Brain microvascular endothelial cell (primary cell): ENCODE measurements around the gene CUX1.
A peak's percentile ranks its signal among the peaks of the same experiment; 100 is the strongest.

ENCODE experiments used
- DNase-seq: peaks from one replicate; pipeline ENCODE4 v3.0.0-alpha.2; 2020
- H3K27ac ChIP-seq: fragments of 250-450 bp; sonication (Bioruptor Pico); 2 replicates; pipeline ENCODE4 v1.5.1; 2020; ENCODE audit warnings: mild to moderate bottlenecking, moderate library complexity
- H3K27me3 ChIP-seq: fragments of 250-450 bp; sonication (Bioruptor Pico); replicated peaks from 2 replicates; pipeline ENCODE4 v1.5.1; 2020; ENCODE audit warnings: mild to moderate bottlenecking
- H3K36me3 ChIP-seq: fragments of 250-450 bp; sonication (Bioruptor Pico); replicated peaks from 2 replicates; pipeline ENCODE4 v1.5.1; 2020; ENCODE audit warnings: mild to moderate bottlenecking
- H3K4me3 ChIP-seq: 2 replicates; pipeline ENCODE4 v1.5.1; 2011; ENCODE audit warnings: low read depth, mild to moderate bottlenecking, control low read depth, low read length, moderate library complexity
- in situ Hi-C: cut with HindIII; loops from 2 replicates; pipeline ENCODE4 v1.10.0; 2017; ENCODE audit warnings: low sequenced_read_pairs, low pct_ligation_motif_present
- TF ChIP-seq, protein P1 (sequence below): IDR thresholded peaks from 2 replicates; pipeline ENCODE4 v1.5.1; 2011; ENCODE audit warnings: low read depth, mild to moderate bottlenecking, moderate library complexity, low read length, control low read depth, inconsistent platforms; ENCODE audit errors: missing control alignments

Gene CUX1

DNA sequence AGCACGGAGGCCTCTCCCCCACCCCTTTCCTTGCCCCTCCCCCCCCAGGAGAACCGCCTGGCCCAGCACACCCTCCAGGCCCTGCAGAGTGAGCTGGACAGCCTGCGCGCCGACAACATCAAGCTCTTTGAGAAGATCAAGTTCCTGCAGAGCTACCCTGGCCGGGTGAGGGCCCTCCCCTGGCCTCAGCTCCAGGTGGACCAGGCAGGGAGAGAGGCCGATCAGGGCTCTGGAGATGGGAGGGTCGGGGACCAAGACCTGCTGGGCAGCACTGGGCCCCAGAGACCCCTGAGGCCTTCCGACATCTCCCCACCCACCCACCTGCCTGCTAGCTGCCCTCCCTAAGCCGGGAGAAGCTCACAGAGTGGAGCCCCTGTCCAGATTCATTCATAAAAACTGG is 460.5 kb downstream of the CUX1 start:
- Histone ChIP-seq H3K4me3 (no peak overlapping the region), H3K36me3 (no peaks in the 10 kb centered on the region), H3K27me3 (no peaks in the 10 kb centered on the region), H3K27ac (no peak overlapping the region)
- DNase-seq, result no peak
- TF ChIP-seq, protein P1, sequence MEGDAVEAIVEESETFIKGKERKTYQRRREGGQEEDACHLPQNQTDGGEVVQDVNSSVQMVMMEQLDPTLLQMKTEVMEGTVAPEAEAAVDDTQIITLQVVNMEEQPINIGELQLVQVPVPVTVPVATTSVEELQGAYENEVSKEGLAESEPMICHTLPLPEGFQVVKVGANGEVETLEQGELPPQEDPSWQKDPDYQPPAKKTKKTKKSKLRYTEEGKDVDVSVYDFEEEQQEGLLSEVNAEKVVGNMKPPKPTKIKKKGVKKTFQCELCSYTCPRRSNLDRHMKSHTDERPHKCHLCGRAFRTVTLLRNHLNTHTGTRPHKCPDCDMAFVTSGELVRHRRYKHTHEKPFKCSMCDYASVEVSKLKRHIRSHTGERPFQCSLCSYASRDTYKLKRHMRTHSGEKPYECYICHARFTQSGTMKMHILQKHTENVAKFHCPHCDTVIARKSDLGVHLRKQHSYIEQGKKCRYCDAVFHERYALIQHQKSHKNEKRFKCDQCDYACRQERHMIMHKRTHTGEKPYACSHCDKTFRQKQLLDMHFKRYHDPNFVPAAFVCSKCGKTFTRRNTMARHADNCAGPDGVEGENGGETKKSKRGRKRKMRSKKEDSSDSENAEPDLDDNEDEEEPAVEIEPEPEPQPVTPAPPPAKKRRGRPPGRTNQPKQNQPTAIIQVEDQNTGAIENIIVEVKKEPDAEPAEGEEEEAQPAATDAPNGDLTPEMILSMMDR, result no peak
- in situ Hi-C loops, result no loop called here

DNA sequence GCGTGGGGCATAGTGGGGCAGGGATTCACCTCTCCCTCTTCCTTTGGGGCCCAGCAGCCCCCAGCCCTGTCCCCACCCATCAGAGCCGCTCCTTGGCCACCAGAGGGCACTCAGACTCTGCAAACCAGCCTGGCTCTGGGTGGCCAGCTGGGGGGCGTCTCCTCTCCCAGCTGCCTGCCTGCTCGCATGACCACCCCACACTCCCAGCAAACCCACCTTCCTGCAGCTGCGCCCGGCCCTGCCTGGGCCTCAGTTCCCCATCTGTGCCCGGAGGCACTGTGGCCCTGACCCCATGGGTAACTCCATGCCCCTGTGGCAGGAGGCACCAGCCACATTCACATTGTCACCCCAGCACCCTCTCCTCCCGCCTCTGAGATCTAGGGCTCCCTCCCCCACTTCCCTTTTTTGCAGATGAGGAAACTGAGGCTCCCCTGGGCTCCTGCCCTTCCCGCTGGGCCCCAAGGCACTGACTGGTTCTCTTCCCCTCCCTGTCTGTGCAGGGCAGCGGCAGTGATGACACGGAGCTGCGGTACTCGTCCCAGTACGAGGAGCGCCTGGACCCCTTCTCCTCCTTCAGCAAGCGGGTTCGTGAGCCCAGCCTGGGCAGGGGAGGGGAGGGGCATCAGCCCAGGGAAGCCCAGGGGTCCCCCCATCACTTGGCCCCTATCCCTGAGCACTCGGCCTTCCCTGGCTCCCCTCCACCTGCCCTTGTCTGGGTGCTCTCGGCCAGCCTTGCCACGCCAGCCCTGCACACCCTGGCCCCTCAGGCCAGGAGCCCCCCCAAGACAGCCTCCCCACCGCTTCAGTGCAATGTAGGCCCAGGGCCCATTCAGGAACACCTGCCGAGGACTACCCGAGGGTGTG is 462.3 kb downstream of the CUX1 start:
- H3K4me3 ChIP-seq, result no peak overlapping the region

DNA sequence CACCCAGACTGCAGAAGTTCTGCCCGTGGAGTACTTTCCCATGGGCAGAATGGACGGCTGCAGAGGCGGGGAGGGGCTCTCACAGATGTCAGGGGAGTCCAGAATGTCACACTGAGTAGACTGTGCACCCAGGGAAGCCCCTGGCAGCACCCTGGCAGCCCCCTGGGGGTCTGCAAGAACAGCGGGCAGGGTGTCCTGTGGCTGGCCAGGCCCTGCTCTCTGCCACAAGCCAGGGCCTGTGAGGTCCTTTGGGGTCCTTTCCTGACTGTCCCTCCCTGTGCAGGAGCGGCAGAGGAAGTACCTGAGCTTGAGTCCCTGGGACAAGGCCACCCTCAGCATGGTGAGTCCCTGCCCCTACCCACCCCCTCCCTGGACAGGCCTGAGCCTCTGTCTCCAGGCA is 463.1 kb downstream of the CUX1 start:
- no peak for DNase-seq
- in situ Hi-C loops, result loop anchor here (10.0 kb wide), 1 partner anchor 114 kb away; the partner anchor contains the start of gene PRKRIP1

More for the DNA sequence above, 462.3 kb downstream of the CUX1 start:
- in situ Hi-C loops, result loop anchor here (10.0 kb wide), 1 partner anchor 115 kb away; the partner anchor contains the start of gene PRKRIP1
- Histone ChIP-seq H3K27ac (no peak overlapping the region), H3K36me3 (no peaks in the 10 kb centered on the region), H3K27me3 (no peaks in the 10 kb centered on the region)
- TF ChIP-seq, protein P1, result peak; percentile 92
- no peak for DNase-seq

DNA sequence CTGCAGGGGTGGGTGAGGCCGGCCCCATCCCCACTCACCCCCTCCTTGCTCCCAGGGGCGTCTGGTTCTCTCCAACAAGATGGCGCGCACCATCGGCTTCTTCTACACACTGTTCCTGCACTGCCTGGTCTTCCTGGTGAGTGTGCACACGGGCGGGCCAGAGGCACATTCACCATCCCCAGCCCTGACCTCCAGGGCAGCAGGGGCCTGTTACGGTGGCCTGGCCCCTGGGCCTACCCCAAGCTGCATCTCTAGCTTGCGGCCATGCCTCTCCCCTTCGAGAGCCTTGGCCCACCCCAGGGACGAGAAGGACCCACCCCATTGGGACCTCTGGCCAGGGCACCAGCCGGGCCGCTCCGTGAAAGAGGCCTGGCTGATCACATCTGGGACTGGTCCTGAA is 464.4 kb downstream of the CUX1 start:
- Histone ChIP-seq H3K4me3 (no peak overlapping the region), H3K27me3 (no peaks in the 10 kb centered on the region), H3K27ac (no peak overlapping the region), H3K36me3 (no peaks in the 10 kb centered on the region)
- TF ChIP-seq, protein P1, result no peak
- DNase-seq, result no peak
- in situ Hi-C loops, result loop anchor here (10.0 kb wide), 1 partner anchor 113 kb away; the partner anchor contains the start of gene PRKRIP1

More for the DNA sequence above, 463.1 kb downstream of the CUX1 start:
- H3K27ac ChIP-seq, result no peak overlapping the region
- no peaks in the 10 kb centered on the region for H3K27me3 ChIP-seq
- H3K4me3 ChIP-seq, result no peak overlapping the region
- TF ChIP-seq, protein P1, result no peak
- no peaks in the 10 kb centered on the region for H3K36me3 ChIP-seq

DNA sequence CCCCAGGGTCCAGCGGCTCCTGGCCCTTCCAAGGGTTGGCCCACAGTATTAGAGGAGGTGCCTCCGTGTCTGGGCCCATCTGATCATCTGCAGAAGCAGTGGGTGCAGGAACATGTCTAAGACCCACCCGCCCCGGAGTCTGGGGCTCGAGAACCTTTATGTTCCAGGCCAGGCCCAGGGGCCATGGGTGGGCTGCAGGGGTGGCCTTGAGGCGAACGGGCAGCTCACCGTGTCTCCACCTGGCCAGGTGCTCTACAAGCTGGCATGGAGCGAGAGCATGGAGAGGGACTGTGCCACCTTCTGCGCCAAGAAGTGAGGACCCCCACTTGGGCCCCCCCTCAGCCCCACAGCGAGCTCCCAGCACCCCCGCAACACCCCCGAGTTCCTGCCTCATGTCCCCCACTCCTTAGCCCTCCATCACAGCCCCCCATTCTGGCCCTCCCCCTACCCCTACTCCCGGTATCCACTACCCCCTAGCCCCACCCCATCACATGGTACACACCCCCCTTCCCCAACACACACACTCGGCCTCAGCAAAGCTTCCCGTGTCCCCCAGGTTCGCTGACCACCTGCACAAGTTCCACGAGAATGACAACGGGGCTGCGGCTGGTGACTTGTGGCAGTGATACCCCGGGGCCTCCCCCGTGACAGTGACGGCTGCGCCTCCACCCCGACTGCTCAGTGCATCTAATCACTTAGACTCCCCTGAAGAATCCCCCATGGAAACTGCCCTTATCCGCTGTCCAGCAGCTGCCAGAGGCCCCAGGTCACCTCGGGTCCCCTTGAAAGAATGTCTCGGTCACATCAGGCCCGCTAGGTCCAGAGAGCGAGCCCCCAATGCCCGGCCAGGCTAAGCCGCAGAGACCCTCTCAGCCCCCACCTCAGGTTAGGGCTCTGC is 465.3 kb downstream of the CUX1 start:
- in situ Hi-C loops, result loop anchor here (10.0 kb wide), 1 partner anchor 112 kb away; the partner anchor contains the start of gene PRKRIP1
- TF ChIP-seq, protein P1, result no peak
- Histone ChIP-seq H3K27me3 (no peaks in the 10 kb centered on the region), H3K36me3 (no peaks in the 10 kb centered on the region), H3K4me3 (no peak overlapping the region), H3K27ac (no peak overlapping the region)
- no peak for DNase-seq
